ENCODE results near the gene MYLK4.

DNA sequence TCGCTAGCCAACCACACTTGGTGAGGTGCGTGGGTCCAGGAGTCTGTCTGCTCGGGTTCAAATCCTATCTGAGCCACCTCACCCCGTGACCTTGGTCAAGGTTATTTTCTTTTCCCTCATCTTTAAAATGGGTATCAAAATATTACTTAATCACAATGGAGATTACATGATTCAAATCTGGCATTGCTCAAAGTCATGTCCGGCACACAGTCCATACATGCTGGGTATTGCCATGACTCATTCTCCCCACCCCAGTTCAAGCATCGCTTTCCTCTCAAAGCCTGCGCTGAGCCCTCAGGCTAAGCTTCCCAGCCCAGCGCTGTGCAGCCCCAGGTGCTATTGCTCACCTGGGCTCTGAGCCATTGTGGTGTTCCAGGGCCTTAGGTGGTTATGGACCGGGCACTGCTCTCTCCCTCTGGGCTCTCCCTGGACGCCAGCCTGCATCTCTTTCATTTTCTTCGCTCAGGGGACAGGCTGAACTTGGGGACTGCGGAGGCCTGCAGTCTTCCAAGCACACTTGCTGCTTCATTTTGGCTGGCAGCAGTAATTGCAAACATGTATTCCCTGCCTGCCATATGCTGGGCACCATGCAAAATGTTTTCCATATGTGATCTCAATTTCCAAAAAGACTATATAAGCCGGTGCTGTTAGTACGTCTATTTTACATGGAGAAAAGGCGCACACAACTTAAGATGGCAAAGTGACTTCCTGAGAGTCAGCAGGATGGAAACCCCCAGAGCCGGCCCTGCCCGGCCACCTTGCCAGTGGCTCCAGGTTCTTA is 41.8 kb upstream of the MYLK4 start:
- TF ChIP-seq, protein P1, sequence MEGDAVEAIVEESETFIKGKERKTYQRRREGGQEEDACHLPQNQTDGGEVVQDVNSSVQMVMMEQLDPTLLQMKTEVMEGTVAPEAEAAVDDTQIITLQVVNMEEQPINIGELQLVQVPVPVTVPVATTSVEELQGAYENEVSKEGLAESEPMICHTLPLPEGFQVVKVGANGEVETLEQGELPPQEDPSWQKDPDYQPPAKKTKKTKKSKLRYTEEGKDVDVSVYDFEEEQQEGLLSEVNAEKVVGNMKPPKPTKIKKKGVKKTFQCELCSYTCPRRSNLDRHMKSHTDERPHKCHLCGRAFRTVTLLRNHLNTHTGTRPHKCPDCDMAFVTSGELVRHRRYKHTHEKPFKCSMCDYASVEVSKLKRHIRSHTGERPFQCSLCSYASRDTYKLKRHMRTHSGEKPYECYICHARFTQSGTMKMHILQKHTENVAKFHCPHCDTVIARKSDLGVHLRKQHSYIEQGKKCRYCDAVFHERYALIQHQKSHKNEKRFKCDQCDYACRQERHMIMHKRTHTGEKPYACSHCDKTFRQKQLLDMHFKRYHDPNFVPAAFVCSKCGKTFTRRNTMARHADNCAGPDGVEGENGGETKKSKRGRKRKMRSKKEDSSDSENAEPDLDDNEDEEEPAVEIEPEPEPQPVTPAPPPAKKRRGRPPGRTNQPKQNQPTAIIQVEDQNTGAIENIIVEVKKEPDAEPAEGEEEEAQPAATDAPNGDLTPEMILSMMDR (IDR thresholded peaks at IDR 0.05; ENCODE audit: low read depth, low read length, poor library complexity, severe bottlenecking): no peak
- no peak for TF ChIP-seq EZH2phosphoT487 (IDR thresholded peaks at IDR 0.05; ENCODE audit: borderline replicate concordance, low read length)
